Mucosa of gallbladder (tissue), 1 donor: ENCODE data around the gene HLA-DOB. TPM values are rescaled to one million over a fixed set of nuclear protein-coding genes. Genes with fewer than 3 reads are reported as not detected.

ENCODE experiments used
- total RNA-seq: library from RNA; stranded (reverse); gene quantifications from one replicate; pipeline ENCODE4 v1.2.1, GENCODE V29; 2021
- donor health status: DM: no; HTN: no; CAD: no.

HLA-DOB gene
- total RNA-seq, 1 donor from 2014 or later = 0.69 TPM

Other genes starting within 250 kb of the HLA-DOB start
- gene HLA-DRB1, start 227.2 kb downstream of the HLA-DOB start, total RNA-seq = 174 TPM
- 38.8 TPM for gene HLA-DQA1, start 179.6 kb downstream of the HLA-DOB start, total RNA-seq
- gene HLA-DQB1, start 150.3 kb downstream of the HLA-DOB start, total RNA-seq = 23.2 TPM
- 2.4 TPM for gene HLA-DQA2, start 75.6 kb downstream of the HLA-DOB start, total RNA-seq
- 4.0 TPM for gene HLA-DQB2, start 53.5 kb downstream of the HLA-DOB start, total RNA-seq
- gene TAP2, start 21.7 kb upstream of the HLA-DOB start, total RNA-seq = 40.4 TPM
- 73.7 TPM for gene PSMB8, start 27.0 kb upstream of the HLA-DOB start, total RNA-seq
- gene TAP1, start 36.7 kb upstream of the HLA-DOB start, total RNA-seq = 41.3 TPM
- gene PSMB9, start 37.2 kb upstream of the HLA-DOB start, total RNA-seq = 31.2 TPM
- 43.2 TPM for gene HLA-DMB, start 124.0 kb upstream of the HLA-DOB start, total RNA-seq
- 68.2 TPM for gene HLA-DMA, start 136.1 kb upstream of the HLA-DOB start, total RNA-seq
- gene BRD2, start 151.6 kb upstream of the HLA-DOB start, total RNA-seq = 150 TPM
- 8.4 TPM for gene HLA-DOA, start 192.6 kb upstream of the HLA-DOB start, total RNA-seq